MM.1S (cell line): ENCODE data around the gene CASP10.
A peak's percentile ranks its signal among the peaks of the same experiment; 100 is the strongest.

Source experiments
- DNase-seq: peaks from one replicate; pipeline ENCODE4 v3.0.0-alpha.2; 2015
- H2AFZ ChIP-seq: fragments of 300-600 bp; sonication (generic); 2 replicates; pipeline ENCODE4 v1.6.0; 2016; ENCODE audit warnings: antibody characterized with exemption, low read length
- H3F3A ChIP-seq: fragments of 300-600 bp; sonication (generic); 2 replicates; pipeline ENCODE4 v1.6.1; 2016; ENCODE audit warnings: mild to moderate bottlenecking, antibody characterized with exemption, low read length, moderate library complexity, mixed read lengths; ENCODE audit not compliant: insufficient read depth
- H3K27ac ChIP-seq: fragments of 300-600 bp; sonication (generic); 2 replicates; pipeline ENCODE4 v1.5.1; 2016; ENCODE audit warnings: mild to moderate bottlenecking, low read length
- H3K27me3 ChIP-seq: fragments of 300-600 bp; sonication (generic); replicated peaks from 2 replicates; pipeline ENCODE4 v1.6.0; 2016; ENCODE audit warnings: low read length; ENCODE audit not compliant: insufficient read depth
- H3K36me3 ChIP-seq: fragments of 300-600 bp; sonication (generic); replicated peaks from 2 replicates; pipeline ENCODE4 v1.6.1; 2016; ENCODE audit warnings: mild to moderate bottlenecking, low read length, mixed read lengths; ENCODE audit not compliant: insufficient read depth
- H3K4me1 ChIP-seq: fragments of 300-600 bp; sonication (generic); 2 replicates; pipeline ENCODE4 v1.6.1; 2016; ENCODE audit warnings: low read length, mixed read lengths
- H3K4me2 ChIP-seq: fragments of 300-600 bp; sonication (generic); 2 replicates; pipeline ENCODE4 v1.6.0; 2016; ENCODE audit warnings: low read depth, low read length
- H3K4me3 ChIP-seq: fragments of 300-600 bp; sonication (generic); 2 replicates; pipeline ENCODE4 v1.5.1; 2016; ENCODE audit warnings: low read length, mixed read lengths
- H3K79me2 ChIP-seq: fragments of 300-600 bp; sonication (generic); 2 replicates; pipeline ENCODE4 v1.6.1; 2016; ENCODE audit warnings: mixed run types, low read length, mixed read lengths
- H3K9ac ChIP-seq: fragments of 300-600 bp; sonication (generic); 2 replicates; pipeline ENCODE4 v1.6.1; 2016; ENCODE audit warnings: low read length, mixed read lengths
- H3K9me2 ChIP-seq: fragments of 300-600 bp; sonication (generic); replicated peaks from 2 replicates; pipeline ENCODE4 v1.6.1; 2016; ENCODE audit warnings: mild to moderate bottlenecking, low read length, mixed read lengths; ENCODE audit not compliant: insufficient read depth
- H3K9me3 ChIP-seq: fragments of 300-600 bp; sonication (generic); replicated peaks from 2 replicates; pipeline ENCODE4 v1.6.1; 2016; ENCODE audit warnings: mild to moderate bottlenecking, low read length, mixed read lengths; ENCODE audit not compliant: insufficient read depth
- H4K20me1 ChIP-seq: fragments of 300-600 bp; sonication (generic); 2 replicates; pipeline ENCODE4 v1.6.1; 2016; ENCODE audit warnings: mild to moderate bottlenecking, low read length, moderate library complexity, mixed read lengths; ENCODE audit not compliant: insufficient read depth
- EZH2 ChIP-seq: fragments of 300-600 bp; sonication (generic); optimal IDR thresholded peaks from 2 replicates; pipeline ENCODE3; 2017; ENCODE audit warnings: low read depth, mild to moderate bottlenecking, antibody characterized with exemption, low read length, mixed read lengths
- EZH2phosphoT487 ChIP-seq: fragments of 300-600 bp; sonication (generic); IDR thresholded peaks from 2 replicates; pipeline ENCODE4 v1.6.1; 2018; ENCODE audit warnings: antibody characterized with exemption, low read length
- TF ChIP-seq, protein P1 (sequence below): fragments of 300-600 bp; sonication (generic); IDR thresholded peaks from 2 replicates; pipeline ENCODE4 v1.5.1; 2016; ENCODE audit warnings: antibody characterized with exemption, low read length, mixed read lengths

The CASP10 gene

GRCh38 chr2:201260302-201260800 lies 77.4 kb downstream of the CASP10 start, which contains the start of gene CASP8:
Gene CASP8 (plus strand): TSS chr2:201260536. CDS start chr2:201266487, 5,951 bp downstream.
- Histone ChIP-seq H3K4me2 (peak within 1 kb of the TSS; percentile 80), H3K9me2 (no peaks in the 10 kb centered on the region), H2AFZ (no peak within 1 kb of the TSS), H3K9me3 (no peaks in the 10 kb centered on the region), H3K27me3 (no peaks in the 10 kb centered on the region), H3K9ac (peak within 1 kb of the TSS; percentile 95), H3K36me3 (no peaks in the 10 kb centered on the region), H3K79me2 (peaks cover 74% of the 10 kb centered on the region), H3K4me3 (peak within 1 kb of the TSS; percentile 81), H3K4me1 (peaks cover 35% of the 10 kb centered on the region), H4K20me1 (peaks cover 16% of the 10 kb centered on the region; the same call in 1 of the 2 replicates), H3F3A (peaks cover 73% of the 10 kb centered on the region), H3K27ac (peak within 1 kb of the TSS; percentile 96)
- DNase-seq = peak; percentile 91
- TF ChIP-seq, protein P1, sequence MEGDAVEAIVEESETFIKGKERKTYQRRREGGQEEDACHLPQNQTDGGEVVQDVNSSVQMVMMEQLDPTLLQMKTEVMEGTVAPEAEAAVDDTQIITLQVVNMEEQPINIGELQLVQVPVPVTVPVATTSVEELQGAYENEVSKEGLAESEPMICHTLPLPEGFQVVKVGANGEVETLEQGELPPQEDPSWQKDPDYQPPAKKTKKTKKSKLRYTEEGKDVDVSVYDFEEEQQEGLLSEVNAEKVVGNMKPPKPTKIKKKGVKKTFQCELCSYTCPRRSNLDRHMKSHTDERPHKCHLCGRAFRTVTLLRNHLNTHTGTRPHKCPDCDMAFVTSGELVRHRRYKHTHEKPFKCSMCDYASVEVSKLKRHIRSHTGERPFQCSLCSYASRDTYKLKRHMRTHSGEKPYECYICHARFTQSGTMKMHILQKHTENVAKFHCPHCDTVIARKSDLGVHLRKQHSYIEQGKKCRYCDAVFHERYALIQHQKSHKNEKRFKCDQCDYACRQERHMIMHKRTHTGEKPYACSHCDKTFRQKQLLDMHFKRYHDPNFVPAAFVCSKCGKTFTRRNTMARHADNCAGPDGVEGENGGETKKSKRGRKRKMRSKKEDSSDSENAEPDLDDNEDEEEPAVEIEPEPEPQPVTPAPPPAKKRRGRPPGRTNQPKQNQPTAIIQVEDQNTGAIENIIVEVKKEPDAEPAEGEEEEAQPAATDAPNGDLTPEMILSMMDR = no peak
- TF ChIP-seq EZH2phosphoT487 (no peak), EZH2 (no peak)

- Histone ChIP-seq H3K4me2 (peak overlapping the region; percentile 80; the same call in 1 of the 2 replicates), H3K9me2 (no peaks in the 10 kb centered on the region), H3F3A (peaks cover 67% of the 10 kb centered on the region), H3K36me3 (no peaks in the 10 kb centered on the region; the same call in 1 of the 2 replicates), H3K27ac (peak overlapping the region; percentile 96), H3K4me3 (peak overlapping the region; percentile 81), H3K79me2 (peaks cover 75% of the 10 kb centered on the region), H3K9me3 (no peaks in the 10 kb centered on the region), H3K9ac (peak overlapping the region; percentile 95), H3K4me1 (peaks cover 35% of the 10 kb centered on the region), H3K27me3 (no peaks in the 10 kb centered on the region), H2AFZ (no peak overlapping the region), H4K20me1 (peaks cover 20% of the 10 kb centered on the region; the same call in 1 of the 2 replicates)
- TF ChIP-seq EZH2 = no peak
- TF ChIP-seq, protein P1 = peak; percentile 22
- peak; percentile 90 for DNase-seq
Measured at GRCh38 chr2:201261471-201261870, 78.5 kb downstream of the CASP10 start.

- Histone ChIP-seq H3F3A (peaks cover 62% of the 10 kb centered on the region), H3K4me1 (peaks cover 31% of the 10 kb centered on the region), H3K27ac (peak overlapping the region; percentile 96), H2AFZ (no peak overlapping the region), H3K4me2 (peak overlapping the region; percentile 80), H3K9me3 (no peaks in the 10 kb centered on the region), H3K27me3 (no peaks in the 10 kb centered on the region), H3K9ac (peak overlapping the region; percentile 95), H3K4me3 (peak overlapping the region; percentile 81), H3K9me2 (no peaks in the 10 kb centered on the region), H3K36me3 (no peaks in the 10 kb centered on the region; the same call in 1 of the 2 replicates), H3K79me2 (peaks cover 77% of the 10 kb centered on the region), H4K20me1 (peaks cover 20% of the 10 kb centered on the region; the same call in 1 of the 2 replicates)
- TF ChIP-seq, protein P1 = no peak
- TF ChIP-seq EZH2phosphoT487 (no peak), EZH2 (no peak)
- DNase-seq = peak; percentile 25
Measured at GRCh38 chr2:201261906-201262305, 79.0 kb downstream of the CASP10 start.
